HepG2 (cell line): Measurements from ENCODE around the gene CALHM5. TPM values are rescaled to one million over a fixed set of nuclear protein-coding genes. Genes with fewer than 3 reads are reported as not detected.

Experiments used
- CEBPB ChIP-seq: IDR thresholded peaks from 2 replicates; pipeline ENCODE4 v1.6.1; 2011; ENCODE audit warnings: low read depth, low read length, improper control_type of control experiment, borderline replicate concordance
- GATA4 ChIP-seq: sonication (generic); IDR thresholded peaks from 2 replicates; pipeline ENCODE4 v1.6.1; 2016; ENCODE audit warnings: antibody characterized with exemption, low read depth, borderline replicate concordance
- NR2F6 ChIP-seq, 2 experiments: IDR thresholded peaks; 2 replicates each; pipeline ENCODE4 v1.6.1; 2016; ENCODE audit warnings: antibody characterized with exemption in 1 of 2, mild to moderate bottlenecking in 1 of 2
- POLR2AphosphoS2 ChIP-seq: IDR thresholded peaks from 2 replicates; pipeline ENCODE4 v1.6.1; 2011; ENCODE audit warnings: low read depth, low read length, improper control_type of control experiment
- SATB2 ChIP-seq: sonication (generic); formaldehyde crosslinking; IDR thresholded peaks from 2 replicates; pipeline ENCODE4 v1.5.0; 2020; ENCODE audit warnings: missing genetic modification reagents
- ZBTB7A ChIP-seq: sonication (generic); formaldehyde crosslinking; IDR thresholded peaks from 2 replicates; pipeline ENCODE4 v1.8.0; 2022; ENCODE audit warnings: mild to moderate bottlenecking, missing genetic modification reagents
- ZNF605 ChIP-seq: sonication (generic); formaldehyde crosslinking; IDR thresholded peaks from 2 replicates; pipeline ENCODE4 v1.8.0; 2022; ENCODE audit warnings: mild to moderate bottlenecking, missing genetic modification reagents
- ZNF652 ChIP-seq: IDR thresholded peaks from 2 replicates; pipeline ENCODE4 v1.6.1; 2016; ENCODE audit warnings: low read depth, borderline replicate concordance
- polyA plus RNA-seq, 8 experiments: library from polyadenylated mRNA; depleted of rRNA in 3 of 8; stranded (reverse) in 7 of 8; unstranded in 1 of 8; fragments of >200 nt; fragmentation: Illumina TruSeq in 4 of 8; extraction: Trizol in 4 of 8; gene quantifications; 2 replicates each; pipeline versions ENCODE4 v1.2.1 to v1.2.3, GENCODE V29; 2011 to 2016; ENCODE audit warnings: low read depth in 4 of 8, missing spikeins in 1 of 8, mixed read lengths in 1 of 8; ENCODE audit not compliant: insufficient read depth in 1 of 8
- total RNA-seq, 5 experiments: library from RNA; depleted of rRNA; stranded (reverse); fragments of >200 nt; fragmentation: Illumina TruSeq; extraction: Trizol; gene quantifications; 2 replicates each; pipeline ENCODE4 v1.2.3, GENCODE V29; 2016; ENCODE audit warnings: low read depth in 1 of 5
- TF ChIP-seq, protein P1 (sequence below): sonication (generic); formaldehyde crosslinking; IDR thresholded peaks from 2 replicates; pipeline ENCODE4 v1.4.0; 2020; ENCODE audit warnings: mild to moderate bottlenecking, missing genetic modification reagents
- TF ChIP-seq, protein P2 (sequence below): sonication (generic); formaldehyde crosslinking; IDR thresholded peaks from 2 replicates; pipeline ENCODE4 v1.5.1; 2020; ENCODE audit warnings: missing genetic modification reagents, mild to moderate bottlenecking, borderline replicate concordance
- TF ChIP-seq, protein P3 (sequence below): sonication (generic); formaldehyde crosslinking; IDR thresholded peaks from 2 replicates; pipeline ENCODE4 v1.8.0; 2023; ENCODE audit warnings: mild to moderate bottlenecking, missing genetic modification reagents
- TF ChIP-seq, protein P4 (sequence below): sonication (generic); formaldehyde crosslinking; conservative IDR thresholded peaks from 2 replicates; pipeline ENCODE4 v1.8.1; 2023; ENCODE audit warnings: missing genetic modification reagents
- TF ChIP-seq, protein P5 (sequence below): sonication (generic); formaldehyde crosslinking; IDR thresholded peaks from 2 replicates; pipeline ENCODE4 v1.4.0; 2020; ENCODE audit warnings: mild to moderate bottlenecking, missing genetic modification reagents
- TF ChIP-seq, protein P6 (sequence below): sonication (generic); formaldehyde crosslinking; IDR thresholded peaks from 2 replicates; pipeline ENCODE4 v1.8.1; 2023; ENCODE audit warnings: mild to moderate bottlenecking, missing genetic modification reagents
- TF ChIP-seq, protein P7 (sequence below): sonication (generic); formaldehyde crosslinking; IDR thresholded peaks from 2 replicates; pipeline ENCODE4 v1.5.0; 2020; ENCODE audit warnings: missing genetic modification reagents

The CALHM5 gene
- total and polyA plus RNA-seq, 2 of the 13 experiments (the other 11 are each of a cell fraction or from before 2014, with no cell fraction given): not detected

DNA sequence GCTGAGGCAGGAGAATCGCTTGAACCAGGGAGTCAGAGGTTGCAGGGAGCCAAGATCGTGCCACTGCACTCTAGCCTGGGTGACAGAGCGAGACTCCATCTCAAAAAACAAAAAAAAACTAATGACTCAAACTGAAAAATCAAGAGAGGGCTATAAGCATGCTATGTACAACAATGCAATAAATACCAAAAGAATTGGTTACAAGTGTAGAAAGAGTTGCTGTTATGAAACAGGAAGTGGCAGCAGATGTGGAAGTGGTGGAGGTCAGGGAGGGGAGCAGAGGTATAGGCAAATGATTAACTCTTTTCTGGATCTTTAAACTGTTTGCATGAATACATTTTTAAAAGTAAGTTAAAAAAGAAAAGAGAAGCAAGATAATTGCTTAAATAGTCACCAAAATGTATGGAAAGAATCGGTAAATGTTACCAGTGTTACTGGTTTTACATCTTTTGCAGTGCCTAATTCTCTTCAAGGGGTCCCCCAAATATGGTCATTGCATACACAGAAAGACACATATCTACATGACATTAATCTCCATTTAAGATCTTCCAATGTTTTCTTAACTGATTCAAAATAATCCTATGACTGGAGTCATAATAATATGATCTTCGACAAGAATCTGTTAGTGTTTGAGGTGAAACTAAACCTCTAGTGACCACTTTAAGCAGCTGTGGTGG lies 35.3 kb upstream of the CALHM5 start (continued):
- TF ChIP-seq, protein P1, sequence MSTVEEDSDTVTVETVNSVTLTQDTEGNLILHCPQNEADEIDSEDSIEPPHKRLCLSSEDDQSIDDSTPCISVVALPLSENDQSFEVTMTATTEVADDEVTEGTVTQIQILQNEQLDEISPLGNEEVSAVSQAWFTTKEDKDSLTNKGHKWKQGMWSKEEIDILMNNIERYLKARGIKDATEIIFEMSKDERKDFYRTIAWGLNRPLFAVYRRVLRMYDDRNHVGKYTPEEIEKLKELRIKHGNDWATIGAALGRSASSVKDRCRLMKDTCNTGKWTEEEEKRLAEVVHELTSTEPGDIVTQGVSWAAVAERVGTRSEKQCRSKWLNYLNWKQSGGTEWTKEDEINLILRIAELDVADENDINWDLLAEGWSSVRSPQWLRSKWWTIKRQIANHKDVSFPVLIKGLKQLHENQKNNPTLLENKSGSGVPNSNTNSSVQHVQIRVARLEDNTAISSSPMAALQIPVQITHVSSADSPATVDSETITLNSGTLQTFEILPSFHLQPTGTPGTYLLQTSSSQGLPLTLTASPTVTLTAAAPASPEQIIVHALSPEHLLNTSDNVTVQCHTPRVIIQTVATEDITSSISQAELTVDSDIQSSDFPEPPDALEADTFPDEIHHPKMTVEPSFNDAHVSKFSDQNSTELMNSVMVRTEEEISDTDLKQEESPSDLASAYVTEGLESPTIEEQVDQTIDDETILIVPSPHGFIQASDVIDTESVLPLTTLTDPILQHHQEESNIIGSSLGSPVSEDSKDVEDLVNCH: no peak
- TF ChIP-seq SATB2 (CRISPR knock-in tag): no peak
- TF ChIP-seq, protein P2, sequence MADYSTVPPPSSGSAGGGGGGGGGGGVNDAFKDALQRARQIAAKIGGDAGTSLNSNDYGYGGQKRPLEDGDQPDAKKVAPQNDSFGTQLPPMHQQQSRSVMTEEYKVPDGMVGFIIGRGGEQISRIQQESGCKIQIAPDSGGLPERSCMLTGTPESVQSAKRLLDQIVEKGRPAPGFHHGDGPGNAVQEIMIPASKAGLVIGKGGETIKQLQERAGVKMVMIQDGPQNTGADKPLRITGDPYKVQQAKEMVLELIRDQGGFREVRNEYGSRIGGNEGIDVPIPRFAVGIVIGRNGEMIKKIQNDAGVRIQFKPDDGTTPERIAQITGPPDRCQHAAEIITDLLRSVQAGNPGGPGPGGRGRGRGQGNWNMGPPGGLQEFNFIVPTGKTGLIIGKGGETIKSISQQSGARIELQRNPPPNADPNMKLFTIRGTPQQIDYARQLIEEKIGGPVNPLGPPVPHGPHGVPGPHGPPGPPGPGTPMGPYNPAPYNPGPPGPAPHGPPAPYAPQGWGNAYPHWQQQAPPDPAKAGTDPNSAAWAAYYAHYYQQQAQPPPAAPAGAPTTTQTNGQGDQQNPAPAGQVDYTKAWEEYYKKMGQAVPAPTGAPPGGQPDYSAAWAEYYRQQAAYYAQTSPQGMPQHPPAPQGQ: no peak
- TF ChIP-seq, protein P3, sequence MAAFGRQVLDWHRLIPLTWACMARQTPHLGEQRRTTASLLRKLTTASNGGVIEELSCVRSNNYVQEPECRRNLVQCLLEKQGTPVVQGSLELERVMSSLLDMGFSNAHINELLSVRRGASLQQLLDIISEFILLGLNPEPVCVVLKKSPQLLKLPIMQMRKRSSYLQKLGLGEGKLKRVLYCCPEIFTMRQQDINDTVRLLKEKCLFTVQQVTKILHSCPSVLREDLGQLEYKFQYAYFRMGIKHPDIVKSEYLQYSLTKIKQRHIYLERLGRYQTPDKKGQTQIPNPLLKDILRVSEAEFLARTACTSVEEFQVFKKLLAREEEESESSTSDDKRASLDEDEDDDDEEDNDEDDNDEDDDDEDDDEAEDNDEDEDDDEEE (CRISPR knock-in tag): no peak
- TF ChIP-seq ZBTB7A (CRISPR knock-in tag): no peak
- TF ChIP-seq, protein P4, sequence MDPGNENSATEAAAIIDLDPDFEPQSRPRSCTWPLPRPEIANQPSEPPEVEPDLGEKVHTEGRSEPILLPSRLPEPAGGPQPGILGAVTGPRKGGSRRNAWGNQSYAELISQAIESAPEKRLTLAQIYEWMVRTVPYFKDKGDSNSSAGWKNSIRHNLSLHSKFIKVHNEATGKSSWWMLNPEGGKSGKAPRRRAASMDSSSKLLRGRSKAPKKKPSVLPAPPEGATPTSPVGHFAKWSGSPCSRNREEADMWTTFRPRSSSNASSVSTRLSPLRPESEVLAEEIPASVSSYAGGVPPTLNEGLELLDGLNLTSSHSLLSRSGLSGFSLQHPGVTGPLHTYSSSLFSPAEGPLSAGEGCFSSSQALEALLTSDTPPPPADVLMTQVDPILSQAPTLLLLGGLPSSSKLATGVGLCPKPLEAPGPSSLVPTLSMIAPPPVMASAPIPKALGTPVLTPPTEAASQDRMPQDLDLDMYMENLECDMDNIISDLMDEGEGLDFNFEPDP: no peak
- TF ChIP-seq NR2F6 (IDR thresholded peaks at IDR 0.05): no peak; the same call in 1 of the 2 replicates
- TF ChIP-seq NR2F6 (CRISPR knock-in tag; IDR thresholded peaks at IDR 0.05): peak; percentile 45; the same call in 1 of the 2 replicates
- TF ChIP-seq ZNF605: no peak
- no peak for TF ChIP-seq GATA4
- TF ChIP-seq, protein P5, sequence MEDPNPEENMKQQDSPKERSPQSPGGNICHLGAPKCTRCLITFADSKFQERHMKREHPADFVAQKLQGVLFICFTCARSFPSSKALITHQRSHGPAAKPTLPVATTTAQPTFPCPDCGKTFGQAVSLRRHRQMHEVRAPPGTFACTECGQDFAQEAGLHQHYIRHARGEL (CRISPR knock-in tag): no peak
- TF ChIP-seq, protein P6, sequence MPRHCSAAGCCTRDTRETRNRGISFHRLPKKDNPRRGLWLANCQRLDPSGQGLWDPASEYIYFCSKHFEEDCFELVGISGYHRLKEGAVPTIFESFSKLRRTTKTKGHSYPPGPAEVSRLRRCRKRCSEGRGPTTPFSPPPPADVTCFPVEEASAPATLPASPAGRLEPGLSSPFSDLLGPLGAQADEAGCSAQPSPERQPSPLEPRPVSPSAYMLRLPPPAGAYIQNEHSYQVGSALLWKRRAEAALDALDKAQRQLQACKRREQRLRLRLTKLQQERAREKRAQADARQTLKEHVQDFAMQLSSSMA: no peak
- no peak for TF ChIP-seq POLR2AphosphoS2
- TF ChIP-seq CEBPB: peak; percentile 7; the same call in 1 of the 2 replicates
- TF ChIP-seq ZNF652 (CRISPR knock-in tag): peak; percentile 76; the same call in 1 of the 2 replicates
- TF ChIP-seq, protein P7, sequence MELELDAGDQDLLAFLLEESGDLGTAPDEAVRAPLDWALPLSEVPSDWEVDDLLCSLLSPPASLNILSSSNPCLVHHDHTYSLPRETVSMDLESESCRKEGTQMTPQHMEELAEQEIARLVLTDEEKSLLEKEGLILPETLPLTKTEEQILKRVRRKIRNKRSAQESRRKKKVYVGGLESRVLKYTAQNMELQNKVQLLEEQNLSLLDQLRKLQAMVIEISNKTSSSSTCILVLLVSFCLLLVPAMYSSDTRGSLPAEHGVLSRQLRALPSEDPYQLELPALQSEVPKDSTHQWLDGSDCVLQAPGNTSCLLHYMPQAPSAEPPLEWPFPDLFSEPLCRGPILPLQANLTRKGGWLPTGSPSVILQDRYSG (CRISPR knock-in tag): no peak
